NCI-H446 treated with DMSO at 0.1 percent for 48 hours (cell line): Measurements from ENCODE around the gene PNKD.

Experiments used
- DNase-seq: peaks from one replicate; lab custom pipeline; 2025; lab: John Stamatoyannopoulos, UW

The PNKD gene

GRCh38 chr2:218256612-218257350, 13.5 kb upstream of the PNKD start:
- no peak for DNase-seq

- DNase-seq: no peak
These were observed 12.8 kb upstream of the PNKD start for GRCh38 chr2:218257390-218257981.

GRCh38 chr2:218259099-218259961, 11.0 kb upstream of the PNKD start:
- DNase-seq: no peak

DNA sequence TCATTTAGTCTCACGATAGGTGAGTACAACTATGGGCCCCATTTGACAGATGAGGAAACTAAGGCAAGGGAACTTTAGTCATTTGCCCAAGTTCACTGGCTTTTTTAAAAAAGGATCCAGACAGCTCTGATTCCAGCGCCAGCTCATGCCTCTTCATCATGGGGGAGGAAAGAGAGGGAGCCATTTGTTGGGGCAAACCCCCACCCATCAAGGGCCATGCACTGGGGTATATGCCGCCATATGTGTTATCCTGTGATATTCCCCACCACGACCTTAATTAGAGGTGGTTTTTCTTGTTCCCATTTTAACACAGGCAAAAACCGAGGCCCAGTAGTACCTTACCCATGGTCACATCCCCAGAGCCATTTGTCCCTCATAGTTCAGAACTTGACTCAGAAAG, 10.2 kb upstream of the PNKD start:
- DNase-seq: no peak

DNA sequence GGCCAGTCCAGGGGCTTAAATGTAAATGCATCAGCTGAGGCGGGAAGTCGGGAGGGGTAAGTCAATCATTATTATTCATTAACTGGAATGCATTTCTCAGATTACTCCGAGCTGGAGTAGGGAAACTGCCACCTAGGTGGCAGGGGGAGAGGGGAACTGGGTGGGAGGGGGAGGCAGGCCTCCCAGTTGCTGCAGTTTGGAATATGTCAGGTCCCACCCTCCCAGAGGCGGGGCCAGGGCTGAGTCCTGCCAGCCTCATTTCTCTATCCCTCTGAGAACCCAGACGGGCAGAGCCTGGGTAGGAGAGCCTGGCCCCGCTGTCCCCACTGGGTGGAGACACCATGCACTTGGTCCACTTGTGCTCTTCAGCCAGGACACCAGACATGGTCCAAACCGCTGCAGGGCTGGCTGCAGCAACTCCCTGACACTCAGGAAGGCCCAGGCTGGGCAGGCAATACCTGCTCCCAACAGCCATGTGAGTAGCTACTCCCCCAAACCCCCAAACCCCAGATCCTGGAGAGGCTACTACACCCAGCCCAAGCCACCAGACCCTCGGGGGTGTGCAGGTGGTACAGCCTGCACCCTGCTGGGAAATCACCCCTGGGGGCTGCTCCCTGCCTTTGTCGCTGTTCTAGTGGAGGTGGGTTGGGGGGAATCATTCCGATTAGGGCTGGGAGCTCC, 9.4 kb upstream of the PNKD start, which contains the start of gene GPBAR1:
GPBAR1 (plus strand) TSS at position 274 of the 681 bp plus-strand sequence. CDS start 1,710 bp downstream, outside the sequence.
- DNase-seq: no peak

- no peak for DNase-seq
These were observed 8.7 kb upstream of the PNKD start for GRCh38 chr2:218261423-218262236.

DNA sequence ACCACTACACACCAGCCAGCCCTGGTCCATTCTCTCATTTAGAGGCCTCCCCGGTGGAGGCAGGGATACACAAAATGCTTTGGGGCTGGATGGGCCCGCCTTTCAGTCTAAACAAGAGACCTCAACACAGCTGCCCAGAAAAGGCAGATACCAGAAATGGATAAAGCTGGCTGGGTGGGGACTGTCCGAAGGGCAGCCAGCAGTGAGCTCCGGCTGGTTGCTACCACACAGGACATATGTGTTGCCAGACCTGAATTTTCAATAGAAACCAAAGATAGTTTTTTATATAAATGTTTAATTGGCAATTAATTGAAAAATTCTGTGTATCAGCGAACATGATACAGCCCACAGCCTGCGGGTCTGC, 8.1 kb upstream of the PNKD start:
- DNase-seq: no peak

DNA sequence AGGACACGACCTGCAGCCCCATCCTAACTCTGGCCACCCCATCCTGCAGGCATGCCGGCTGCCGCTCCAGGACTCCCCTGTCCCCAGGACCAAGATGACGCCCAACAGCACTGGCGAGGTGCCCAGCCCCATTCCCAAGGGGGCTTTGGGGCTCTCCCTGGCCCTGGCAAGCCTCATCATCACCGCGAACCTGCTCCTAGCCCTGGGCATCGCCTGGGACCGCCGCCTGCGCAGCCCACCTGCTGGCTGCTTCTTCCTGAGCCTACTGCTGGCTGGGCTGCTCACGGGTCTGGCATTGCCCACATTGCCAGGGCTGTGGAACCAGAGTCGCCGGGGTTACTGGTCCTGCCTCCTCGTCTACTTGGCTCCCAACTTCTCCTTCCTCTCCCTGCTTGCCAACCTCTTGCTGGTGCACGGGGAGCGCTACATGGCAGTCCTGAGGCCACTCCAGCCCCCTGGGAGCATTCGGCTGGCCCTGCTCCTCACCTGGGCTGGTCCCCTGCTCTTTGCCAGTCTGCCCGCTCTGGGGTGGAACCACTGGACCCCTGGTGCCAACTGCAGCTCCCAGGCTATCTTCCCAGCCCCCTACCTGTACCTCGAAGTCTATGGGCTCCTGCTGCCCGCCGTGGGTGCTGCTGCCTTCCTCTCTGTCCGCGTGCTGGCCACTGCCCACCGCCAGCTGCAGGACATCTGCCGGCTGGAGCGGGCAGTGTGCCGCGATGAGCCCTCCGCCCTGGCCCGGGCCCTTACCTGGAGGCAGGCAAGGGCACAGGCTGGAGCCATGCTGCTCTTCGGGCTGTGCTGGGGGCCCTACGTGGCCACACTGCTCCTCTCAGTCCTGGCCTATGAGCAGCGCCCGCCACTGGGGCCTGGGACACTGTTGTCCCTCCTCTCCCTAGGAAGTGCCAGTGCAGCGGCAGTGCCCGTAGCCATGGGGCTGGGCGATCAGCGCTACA, 7.4 kb upstream of the PNKD start:
- DNase-seq: no peak

DNA sequence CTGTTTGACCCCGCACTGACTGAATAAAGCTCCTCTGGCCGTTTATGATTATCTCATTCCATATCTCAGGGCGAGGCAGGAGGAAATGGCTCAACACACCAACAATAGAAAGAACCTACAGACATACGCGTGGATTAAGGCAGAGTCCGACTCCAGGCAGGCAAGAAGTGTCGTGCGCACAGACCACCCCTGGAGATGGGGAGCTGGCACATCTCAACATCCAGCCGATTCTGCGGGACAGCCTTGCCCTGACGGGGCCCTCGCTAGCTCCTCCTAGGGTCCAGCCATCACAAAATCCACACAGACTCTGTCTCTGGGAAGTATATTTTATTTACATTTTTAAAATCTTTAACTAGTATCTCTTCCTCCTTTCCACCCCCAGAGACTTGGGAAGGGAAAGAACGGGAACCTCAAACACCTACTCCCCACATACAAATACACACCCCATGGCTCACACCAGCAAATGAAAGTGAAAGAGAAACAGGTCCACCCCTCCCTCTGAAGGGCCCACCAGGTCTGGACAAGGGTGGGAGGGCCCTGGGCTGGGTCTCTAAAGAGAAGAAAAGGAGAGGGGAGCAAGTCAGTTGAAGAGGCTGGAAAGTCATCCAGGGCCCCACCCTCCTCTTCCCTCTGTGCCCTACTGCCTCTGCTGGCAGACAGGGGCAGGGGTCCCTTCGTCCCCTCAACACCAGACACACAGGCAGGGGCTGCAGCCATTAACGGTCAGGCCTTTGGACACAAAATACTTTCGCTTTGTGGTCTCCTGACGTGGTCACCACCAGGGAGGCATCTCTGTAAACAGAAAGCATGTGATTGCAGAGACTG, 6.3 kb upstream of the PNKD start:
- no peak for DNase-seq

DNA sequence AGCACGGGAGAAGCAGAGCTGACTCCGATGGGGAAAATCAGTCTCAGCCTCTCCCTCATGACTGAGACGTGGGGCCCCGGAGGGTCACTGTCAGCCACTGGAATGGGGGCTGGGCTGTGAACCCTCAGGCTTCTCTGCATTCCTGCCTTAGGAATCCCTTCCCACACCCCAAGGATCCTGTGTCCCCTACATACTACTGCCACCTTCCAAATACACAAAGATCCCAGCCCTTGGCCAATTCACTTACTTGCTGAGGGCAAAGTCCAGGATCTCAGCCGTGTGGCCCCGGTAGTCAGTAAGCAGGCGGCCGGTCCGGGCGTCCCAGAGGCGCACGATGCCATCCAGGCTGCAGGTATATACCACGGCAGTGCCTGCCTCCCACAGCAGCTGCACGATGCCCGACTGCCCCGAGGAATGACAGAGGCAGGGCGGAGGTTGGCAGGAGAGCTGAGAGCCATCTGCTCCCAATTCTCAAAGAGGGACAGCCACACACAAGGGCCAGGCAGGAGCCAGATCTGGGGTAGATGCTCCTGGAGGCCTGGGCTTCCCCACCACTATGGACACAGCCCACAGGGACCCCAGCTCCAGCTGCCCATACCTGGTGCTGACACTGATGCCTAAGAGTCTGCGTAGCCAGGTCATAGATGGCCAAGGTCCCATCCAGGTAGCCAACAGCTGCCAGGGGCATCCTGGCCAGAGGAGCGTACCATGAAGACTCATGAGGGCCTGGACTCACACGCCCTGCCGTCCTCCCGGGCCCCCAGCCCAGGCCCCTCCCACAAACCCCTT, 5.4 kb upstream of the PNKD start:
- DNase-seq: no peak

DNA sequence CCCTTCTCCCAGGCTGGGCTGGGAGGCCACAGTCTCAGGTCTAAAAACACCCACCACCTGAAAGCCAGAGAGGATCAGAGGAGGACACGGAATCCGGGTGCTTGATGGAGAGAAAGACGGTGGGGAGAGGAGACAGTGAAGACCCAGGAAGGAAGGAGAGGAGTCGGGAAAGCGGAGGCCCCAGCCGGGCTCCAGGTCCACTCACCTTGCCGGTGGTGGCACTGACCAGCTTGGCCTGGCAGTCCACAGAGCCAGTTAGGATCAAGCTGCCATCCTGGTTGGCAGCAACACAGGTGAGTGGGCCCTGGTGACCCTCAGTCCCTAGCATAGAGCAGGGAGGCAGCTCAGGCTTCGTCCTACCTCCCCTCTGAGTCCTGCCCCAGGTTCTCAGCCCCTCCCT, 4.7 kb upstream of the PNKD start:
- no peak for DNase-seq

DNA sequence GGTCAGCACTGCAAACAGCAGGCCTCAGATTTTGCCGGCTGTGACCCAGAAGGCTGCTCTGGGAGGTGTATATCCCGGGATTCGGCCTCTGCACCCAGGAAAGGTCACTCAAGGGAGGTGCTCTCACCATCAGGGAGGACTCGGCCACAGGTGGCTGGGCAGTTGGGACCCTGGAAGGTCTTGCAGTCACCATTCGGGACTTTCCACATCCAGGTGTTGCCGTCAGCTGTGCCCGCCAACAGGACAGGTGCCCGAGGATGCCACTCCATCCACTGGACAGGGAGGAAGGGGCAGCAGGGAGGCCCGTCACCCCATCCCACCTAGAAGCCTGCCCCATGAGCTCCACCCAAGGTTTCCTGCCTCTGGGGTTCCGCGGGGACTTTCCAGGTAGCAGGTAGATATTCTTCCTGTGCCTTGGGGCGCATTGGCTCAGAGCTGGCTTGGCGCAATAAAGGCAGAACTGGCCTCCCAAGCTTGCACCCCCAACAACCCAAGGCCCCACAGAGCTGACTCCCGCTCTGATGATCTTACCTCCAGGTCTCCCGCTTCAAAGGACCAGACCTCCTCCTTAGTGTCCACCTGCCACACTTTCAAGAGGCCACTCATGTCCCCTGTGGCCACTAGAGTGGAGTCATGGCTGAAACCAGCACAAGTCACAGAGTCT, 3.9 kb upstream of the PNKD start:
- no peak for DNase-seq

GRCh38 chr2:218267259-218267658, 3.1 kb upstream of the PNKD start:
- no peak for DNase-seq

GRCh38 chr2:218270721-218271486, 585 bp downstream of the PNKD start:
- no peak for DNase-seq

DNA sequence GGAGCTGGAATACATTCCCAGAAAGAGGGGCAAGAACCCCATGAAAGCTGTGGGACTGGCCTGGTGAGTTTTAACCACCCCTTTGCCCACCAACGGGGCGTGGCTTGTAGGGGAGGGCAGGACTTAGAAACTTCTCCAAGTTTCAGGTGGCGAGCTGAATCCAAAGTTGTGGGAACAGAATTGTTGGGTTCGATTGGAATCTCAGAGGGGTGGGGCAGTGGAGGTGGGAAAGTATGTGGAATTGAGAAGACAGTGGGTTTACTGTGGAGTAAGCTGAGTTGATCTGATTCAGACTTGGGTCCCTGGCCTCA, 1.1 kb downstream of the PNKD start:
- DNase-seq: no peak

DNA sequence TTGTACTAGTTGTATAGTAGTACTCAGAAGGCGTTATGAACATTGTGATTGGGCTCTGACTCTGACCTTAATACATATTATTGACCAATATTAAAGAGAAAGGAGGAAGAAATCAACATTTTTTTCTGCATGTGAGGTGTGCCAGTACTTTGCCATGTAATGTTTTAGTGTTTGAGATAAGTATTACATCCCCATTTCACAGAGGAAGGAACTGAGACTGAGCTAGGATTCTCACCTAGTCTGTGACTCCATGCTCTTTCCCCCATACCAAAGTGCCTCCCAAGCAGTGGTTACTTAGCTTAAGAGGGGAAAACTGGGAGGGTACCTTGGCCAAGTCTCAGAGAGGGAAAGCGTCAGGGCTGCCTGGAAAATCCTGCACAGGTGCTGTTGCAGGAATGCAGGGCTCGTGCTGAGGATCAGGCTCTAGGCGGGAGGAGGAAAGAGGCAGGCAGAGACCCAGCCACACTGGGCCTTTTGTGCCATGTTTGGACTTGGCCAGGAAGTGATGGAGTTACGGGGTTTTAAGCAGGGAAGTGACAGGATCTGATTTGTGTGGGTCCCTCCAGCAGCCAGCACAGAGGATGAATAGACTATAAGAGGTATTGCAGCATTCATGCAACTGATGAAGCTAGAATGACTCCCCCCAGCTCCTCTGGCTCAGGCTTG, 1.7 kb downstream of the PNKD start:
- DNase-seq: no peak
